GM12875 (cell line): ENCODE results near the gene FZR1.

Source experiments
- H3K4me3 ChIP-seq: one replicate; pipeline ENCODE4 v1.5.1; 2011; ENCODE audit warnings: low read depth, low read length, control low read depth
- CTCF ChIP-seq: IDR thresholded peaks from 2 replicates; pipeline ENCODE4 v1.5.1; 2011; ENCODE audit warnings: low read depth, mild to moderate bottlenecking, control low read depth, inconsistent platforms, low read length, moderate library complexity, borderline replicate concordance; ENCODE audit not compliant: insufficient read depth

Gene FZR1

GRCh38 chr19:3468211-3468610 is 37.9 kb upstream of the FZR1 start:
- no peak for TF ChIP-seq CTCF
- H3K4me3 ChIP-seq, result no peak overlapping the region

GRCh38 chr19:3469638-3470499 is 36.2 kb upstream of the FZR1 start:
- no peak for TF ChIP-seq CTCF
- H3K4me3 ChIP-seq, result no peak overlapping the region

- no peak overlapping the region for H3K4me3 ChIP-seq
- no peak for TF ChIP-seq CTCF
Observed at GRCh38 chr19:3470500-3471128, 35.5 kb upstream of the FZR1 start.

- H3K4me3 ChIP-seq, result no peak overlapping the region
- peak; percentile 80 for TF ChIP-seq CTCF
Observed at GRCh38 chr19:3471954-3472655, 34.0 kb upstream of the FZR1 start.

- no peak overlapping the region for H3K4me3 ChIP-seq
- TF ChIP-seq CTCF, result no peak
Observed at GRCh38 chr19:3474010-3474409, 32.1 kb upstream of the FZR1 start.

DNA sequence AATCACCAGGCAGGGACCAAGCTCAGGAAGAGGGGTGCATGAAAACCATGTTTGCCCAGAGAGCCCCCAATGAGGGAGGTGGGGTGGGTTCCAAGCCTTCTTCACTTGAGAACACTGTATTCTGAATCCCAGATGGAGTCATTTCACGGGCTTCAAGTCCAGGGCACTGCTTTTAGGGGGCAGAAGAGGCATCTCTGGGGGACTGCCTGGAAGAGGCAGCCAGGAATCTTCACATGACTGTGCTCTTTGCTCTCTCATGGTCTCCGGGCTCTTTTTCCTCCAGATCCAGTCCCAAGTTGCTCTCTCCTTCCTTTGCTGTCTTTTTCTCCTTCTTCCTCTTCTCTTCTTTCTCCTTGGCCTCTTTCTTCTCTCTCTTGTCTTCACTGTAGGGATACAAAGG is 31.5 kb upstream of the FZR1 start:
- H3K4me3 ChIP-seq, result no peak overlapping the region
- TF ChIP-seq CTCF, result no peak
